ENCODE measurements around the gene ODAD2. TPM values are rescaled to one million over a fixed set of nuclear protein-coding genes. Genes with fewer than 3 reads are reported as not detected.

The ODAD2 gene
- not detected for total RNA-seq

DNA sequence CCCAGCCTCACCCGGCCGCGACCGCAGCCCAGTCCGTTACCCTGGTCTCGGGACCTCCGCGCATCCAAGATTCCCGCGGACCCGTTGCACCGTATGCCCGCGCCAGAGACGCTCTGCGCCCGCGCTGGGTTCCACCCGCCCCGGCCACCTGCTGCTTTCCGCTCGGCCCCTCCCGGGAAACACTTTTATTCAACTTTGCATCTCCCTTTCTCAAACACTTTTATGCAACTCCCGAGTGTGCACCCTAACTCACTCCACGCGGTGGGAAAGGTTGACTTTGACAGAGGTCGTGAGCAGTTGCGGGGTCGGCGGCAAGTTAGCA is at the start of gene ODAD2:
Gene ODAD2 (minus strand): TSS at position 126 of the 322 bp plus-strand sequence. CDS start 3,937 bp downstream, outside the sequence.
- H3K27ac ChIP-seq = peak within 1 kb of the TSS in 3 of 4 donors; percentile 25 to 40 (median 31)

DNA sequence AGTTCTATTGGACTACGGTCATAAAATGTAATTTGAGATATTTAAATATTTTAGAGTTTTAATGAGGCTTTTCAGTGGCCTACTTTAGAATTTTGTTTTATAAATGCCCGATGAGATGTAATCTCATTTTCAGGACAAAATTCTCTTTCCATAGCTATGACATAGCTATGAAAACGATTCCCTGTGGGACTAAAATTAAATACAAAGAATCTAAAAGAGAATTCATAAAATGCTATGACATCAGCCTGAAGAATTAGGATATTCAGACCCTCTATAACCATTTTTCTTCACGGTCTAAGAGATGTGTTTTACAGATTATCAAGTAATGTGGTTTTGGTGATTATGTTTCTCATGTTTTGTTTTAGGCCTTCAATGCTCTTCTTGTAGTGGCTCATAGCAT is 48.2 kb upstream of the ODAD2 start:
- Histone ChIP-seq H3K27ac (no peak overlapping the region), H3K4me3 (no peak overlapping the region), H3K4me1 (no peaks in the 10 kb centered on the region), H3K9me3 (no peaks in the 10 kb centered on the region), H3K36me3 (no peaks in the 10 kb centered on the region), H3K27me3 (no peaks in the 10 kb centered on the region)
- no peak for DNase-seq
- no peak for TF ChIP-seq POLR2A (IDR thresholded peaks at IDR 0.05)
- TF ChIP-seq, protein P1, sequence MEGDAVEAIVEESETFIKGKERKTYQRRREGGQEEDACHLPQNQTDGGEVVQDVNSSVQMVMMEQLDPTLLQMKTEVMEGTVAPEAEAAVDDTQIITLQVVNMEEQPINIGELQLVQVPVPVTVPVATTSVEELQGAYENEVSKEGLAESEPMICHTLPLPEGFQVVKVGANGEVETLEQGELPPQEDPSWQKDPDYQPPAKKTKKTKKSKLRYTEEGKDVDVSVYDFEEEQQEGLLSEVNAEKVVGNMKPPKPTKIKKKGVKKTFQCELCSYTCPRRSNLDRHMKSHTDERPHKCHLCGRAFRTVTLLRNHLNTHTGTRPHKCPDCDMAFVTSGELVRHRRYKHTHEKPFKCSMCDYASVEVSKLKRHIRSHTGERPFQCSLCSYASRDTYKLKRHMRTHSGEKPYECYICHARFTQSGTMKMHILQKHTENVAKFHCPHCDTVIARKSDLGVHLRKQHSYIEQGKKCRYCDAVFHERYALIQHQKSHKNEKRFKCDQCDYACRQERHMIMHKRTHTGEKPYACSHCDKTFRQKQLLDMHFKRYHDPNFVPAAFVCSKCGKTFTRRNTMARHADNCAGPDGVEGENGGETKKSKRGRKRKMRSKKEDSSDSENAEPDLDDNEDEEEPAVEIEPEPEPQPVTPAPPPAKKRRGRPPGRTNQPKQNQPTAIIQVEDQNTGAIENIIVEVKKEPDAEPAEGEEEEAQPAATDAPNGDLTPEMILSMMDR (IDR thresholded peaks at IDR 0.05) = no peak

More for the DNA sequence above, at the start of gene ODAD2:
- DNase-seq = no peak
- TF ChIP-seq, protein P1 (IDR thresholded peaks at IDR 0.05) = no peak
- TF ChIP-seq POLR2A (IDR thresholded peaks at IDR 0.05) = no peak
- Histone ChIP-seq H3K27me3 (no peaks in the 10 kb centered on the region), H3K36me3 (no peaks in the 10 kb centered on the region), H3K4me3 (peak within 1 kb of the TSS; percentile 28 to 61 (median 55)), H3K4me1 (no peaks in the 10 kb centered on the region), H3K9me3 (no peaks in the 10 kb centered on the region)

- Histone ChIP-seq H3K27ac (no peak overlapping the region), H3K27me3 (no peaks in the 10 kb centered on the region), H3K4me1 (no peaks in the 10 kb centered on the region), H3K9me3 (no peaks in the 10 kb centered on the region), H3K36me3 (no peaks in the 10 kb centered on the region), H3K4me3 (no peak overlapping the region)
- TF ChIP-seq, protein P1 (IDR thresholded peaks at IDR 0.05) = no peak
- TF ChIP-seq POLR2A (IDR thresholded peaks at IDR 0.05) = no peak
- no peak for DNase-seq
Observed at GRCh38 chr10:28046579-28046978, 47.7 kb upstream of the ODAD2 start.

DNA sequence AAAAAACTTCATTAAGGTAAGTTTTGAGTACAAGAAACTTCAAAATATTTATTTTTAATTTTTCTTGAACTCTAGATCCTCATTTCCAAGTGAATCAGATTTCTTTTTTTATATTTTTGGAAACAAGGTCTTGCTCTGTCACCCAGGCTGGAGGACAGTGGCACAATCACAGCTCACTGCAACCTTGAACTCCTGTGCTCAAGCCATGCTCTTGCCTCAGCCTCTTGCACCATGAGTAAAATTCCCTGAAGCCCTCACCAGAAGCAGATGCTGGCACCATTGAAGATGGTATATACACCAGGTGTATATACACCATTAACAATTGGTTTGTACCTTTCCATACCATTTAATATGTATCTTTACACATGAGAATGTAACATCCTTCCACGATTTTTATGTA is 45.1 kb upstream of the ODAD2 start:
- no peaks in the 10 kb centered on the region for H3K4me1 ChIP-seq

GRCh38 chr10:28036587-28036986 is 37.7 kb upstream of the ODAD2 start:
- no peaks in the 10 kb centered on the region for H3K9me3 ChIP-seq
- H3K4me3 ChIP-seq = no peak overlapping the region
- H3K4me1 ChIP-seq = no peaks in the 10 kb centered on the region
- no peaks in the 10 kb centered on the region for H3K27me3 ChIP-seq
- DNase-seq = no peak
- TF ChIP-seq POLR2A (IDR thresholded peaks at IDR 0.05) = no peak
- TF ChIP-seq, protein P1 (IDR thresholded peaks at IDR 0.05) = no peak
- H3K36me3 ChIP-seq = no peaks in the 10 kb centered on the region
- H3K27ac ChIP-seq = no peak overlapping the region

More for the DNA sequence above, 45.1 kb upstream of the ODAD2 start:
- Histone ChIP-seq H3K4me3 (no peak overlapping the region), H3K36me3 (no peaks in the 10 kb centered on the region), H3K9me3 (no peaks in the 10 kb centered on the region), H3K27ac (no peak overlapping the region), H3K27me3 (no peaks in the 10 kb centered on the region)
- TF ChIP-seq, protein P1 (IDR thresholded peaks at IDR 0.05) = no peak
- no peak for TF ChIP-seq POLR2A (IDR thresholded peaks at IDR 0.05)
- DNase-seq = no peak
